Adipocyte (in vitro differentiated cells): Measurements from ENCODE around the gene PTH1R.

Experiments used
- DNase-seq: peaks from one replicate; pipeline ENCODE4 v3.0.0-alpha.2; 2015; ENCODE audit warnings: low read depth
- H3K27me3 ChIP-seq: replicated peaks from 2 replicates; pipeline ENCODE4 v1.7.0; 2013; ENCODE audit warnings: mild to moderate bottlenecking, low read length, moderate library complexity; ENCODE audit not compliant: control insufficient read depth, insufficient read depth
- H3K36me3 ChIP-seq: 2 replicates; pipeline ENCODE4 v1.7.0; 2013; ENCODE audit warnings: low read length, mild to moderate bottlenecking, moderate library complexity; ENCODE audit not compliant: control insufficient read depth, insufficient read depth, severe bottlenecking
- H3K4me1 ChIP-seq: 2 replicates; pipeline ENCODE4 v1.7.0; 2013; ENCODE audit warnings: mild to moderate bottlenecking, low read length, moderate library complexity; ENCODE audit not compliant: control insufficient read depth, insufficient read depth
- H3K4me3 ChIP-seq: 2 replicates; pipeline ENCODE4 v1.7.0; 2013; ENCODE audit warnings: mild to moderate bottlenecking, low read length, moderate library complexity
- H3K9ac ChIP-seq: 2 replicates; pipeline ENCODE4 v1.7.0; 2013; ENCODE audit warnings: mild to moderate bottlenecking, low read length, moderate library complexity
- H3K9me3 ChIP-seq: 2 replicates; pipeline ENCODE4 v1.7.0; 2013; ENCODE audit warnings: mild to moderate bottlenecking, low read length, moderate library complexity; ENCODE audit not compliant: control insufficient read depth

The PTH1R gene

GRCh38 chr3:46878781-46879436, 1.4 kb downstream of the PTH1R start:
- Histone ChIP-seq H3K4me3 (no peak overlapping the region), H3K36me3 (no peaks in the 10 kb centered on the region), H3K27me3 (peaks cover 8% of the 10 kb centered on the region), H3K9me3 (no peaks in the 10 kb centered on the region), H3K4me1 (peaks cover 13% of the 10 kb centered on the region), H3K9ac (no peak overlapping the region)
- peak; percentile 61 for DNase-seq

- Histone ChIP-seq H3K36me3 (no peaks in the 10 kb centered on the region), H3K9ac (peak overlapping the region; percentile 78), H3K9me3 (no peaks in the 10 kb centered on the region), H3K4me3 (peak overlapping the region; percentile 71), H3K4me1 (peaks cover 18% of the 10 kb centered on the region), H3K27me3 (peaks cover 4% of the 10 kb centered on the region)
- DNase-seq = no peak
These were observed 3.5 kb downstream of the PTH1R start for GRCh38 chr3:46880884-46881595.

GRCh38 chr3:46881596-46882376, 4.3 kb downstream of the PTH1R start:
- peak overlapping the region; percentile 85 for H3K9ac ChIP-seq
- DNase-seq = peak; percentile 86
- H3K4me3 ChIP-seq = peak overlapping the region; percentile 86
- H3K27me3 ChIP-seq = peaks cover 4% of the 10 kb centered on the region
- H3K36me3 ChIP-seq = no peaks in the 10 kb centered on the region
- peaks cover 18% of the 10 kb centered on the region for H3K4me1 ChIP-seq
- H3K9me3 ChIP-seq = no peaks in the 10 kb centered on the region

- no peaks in the 10 kb centered on the region for H3K36me3 ChIP-seq
- H3K9ac ChIP-seq = peak overlapping the region; percentile 85
- H3K9me3 ChIP-seq = no peaks in the 10 kb centered on the region
- H3K4me1 ChIP-seq = peaks cover 18% of the 10 kb centered on the region
- peak overlapping the region; percentile 86 for H3K4me3 ChIP-seq
- H3K27me3 ChIP-seq = peaks cover 4% of the 10 kb centered on the region
- peak; percentile 82 for DNase-seq
These were observed 5.0 kb downstream of the PTH1R start for GRCh38 chr3:46882377-46883053.

- H3K4me3 ChIP-seq = peak overlapping the region; percentile 77
- peaks cover 18% of the 10 kb centered on the region for H3K4me1 ChIP-seq
- peaks cover 4% of the 10 kb centered on the region for H3K27me3 ChIP-seq
- no peaks in the 10 kb centered on the region for H3K36me3 ChIP-seq
- peak overlapping the region; percentile 71 for H3K9ac ChIP-seq
- no peaks in the 10 kb centered on the region for H3K9me3 ChIP-seq
- peak; percentile 77 for DNase-seq
These were observed 5.7 kb downstream of the PTH1R start for GRCh38 chr3:46883054-46883829.

- Histone ChIP-seq H3K9ac (peak overlapping the region; percentile 71), H3K36me3 (no peaks in the 10 kb centered on the region), H3K9me3 (no peaks in the 10 kb centered on the region), H3K27me3 (peaks cover 4% of the 10 kb centered on the region), H3K4me1 (peaks cover 15% of the 10 kb centered on the region), H3K4me3 (peak overlapping the region; percentile 77)
- DNase-seq = no peak
These were observed 6.3 kb downstream of the PTH1R start for GRCh38 chr3:46883830-46884185.

GRCh38 chr3:46884427-46884826, 6.9 kb downstream of the PTH1R start:
- H3K36me3 ChIP-seq = no peaks in the 10 kb centered on the region
- H3K9me3 ChIP-seq = no peaks in the 10 kb centered on the region
- H3K4me1 ChIP-seq = peaks cover 10% of the 10 kb centered on the region
- H3K27me3 ChIP-seq = peaks cover 7% of the 10 kb centered on the region
- H3K4me3 ChIP-seq = no peak overlapping the region
- H3K9ac ChIP-seq = no peak overlapping the region
- no peak for DNase-seq

- H3K36me3 ChIP-seq = no peaks in the 10 kb centered on the region
- DNase-seq = no peak
- no peak overlapping the region for H3K9ac ChIP-seq
- H3K27me3 ChIP-seq = peaks cover 12% of the 10 kb centered on the region
- H3K9me3 ChIP-seq = no peaks in the 10 kb centered on the region
- no peak overlapping the region for H3K4me3 ChIP-seq
- H3K4me1 ChIP-seq = peaks cover 10% of the 10 kb centered on the region
These were observed 7.4 kb downstream of the PTH1R start for GRCh38 chr3:46884929-46885328.

GRCh38 chr3:46885612-46886011, 8.1 kb downstream of the PTH1R start:
- Histone ChIP-seq H3K4me3 (no peak overlapping the region), H3K9me3 (no peaks in the 10 kb centered on the region), H3K27me3 (peaks cover 16% of the 10 kb centered on the region), H3K9ac (no peak overlapping the region), H3K4me1 (peaks cover 10% of the 10 kb centered on the region), H3K36me3 (no peaks in the 10 kb centered on the region)
- DNase-seq = no peak

- no peak for DNase-seq
- Histone ChIP-seq H3K9ac (no peak overlapping the region), H3K4me3 (no peak overlapping the region), H3K4me1 (peaks cover 19% of the 10 kb centered on the region), H3K27me3 (peaks cover 19% of the 10 kb centered on the region), H3K9me3 (no peaks in the 10 kb centered on the region), H3K36me3 (no peaks in the 10 kb centered on the region)
These were observed 10.5 kb downstream of the PTH1R start for GRCh38 chr3:46887980-46888494.
